GM12878 (cell line): ENCODE measurements around the gene ARPC1A. TPM values are rescaled to one million over a fixed set of nuclear protein-coding genes. Genes with fewer than 3 reads are reported as not detected.

Experiments used
- ATAC-seq: fragments of 200-7000 bp; cut with Tn5 transposase; 3 replicates; pipeline ENCODE4 v1.9.1; 2020; ENCODE audit warnings: mild to moderate bottlenecking, moderate library complexity
- BruUV-seq: library from RNA; stranded (reverse); fragments of 400-500 nt; replicated peaks from 2 replicates; lab custom pipeline; 2021; lab: Mats Ljungman, UMichigan
- CTCF ChIA-PET: fragments of 300-600 bp; sonication (Branson Sonifier 250); formaldehyde crosslinking; extraction: SDS; loops from one replicate; lab custom pipeline; 2021; ENCODE audit warnings: inconsistent platforms; lab: Yijun Ruan, JAX
- POLR2A ChIA-PET: fragments of 350-600 bp; formaldehyde crosslinking; extraction: SDS; loops from one replicate; lab custom pipeline; 2021; ENCODE audit warnings: inconsistent platforms; lab: Charles Lee
- RAD21 ChIA-PET: fragments of 300-600 bp; sonication (Branson Sonifier 250); formaldehyde crosslinking; loops from one replicate; lab custom pipeline; 2023; ENCODE audit warnings: antibody characterized with exemption; ENCODE audit not compliant: unreplicated experiment; lab: Charles Lee
- SMC1A ChIA-PET: fragments of 300-600 bp; sonication (Branson Sonifier 250); formaldehyde crosslinking; loops from one replicate; lab custom pipeline; 2023; ENCODE audit not compliant: unreplicated experiment, uncharacterized antibody; lab: Charles Lee
- DNase-seq: peaks from one replicate; pipeline ENCODE4 v3.0.0-alpha.2; 2011; ENCODE audit warnings: low read depth, low spot score
- FAIRE-seq: peaks from 3 replicates; lab custom pipeline; 2011; peaks lifted over from hg19 to GRCh38; lab: Jason Lieb, UNC
- H2AFZ ChIP-seq: 2 replicates; pipeline ENCODE4 v1.6.0; 2011; ENCODE audit warnings: low read depth, low read length, control low read depth; ENCODE audit not compliant: control insufficient read depth
- H3K27ac ChIP-seq: 2 replicates; pipeline ENCODE4 v1.5.1; 2011; ENCODE audit warnings: control low read depth; ENCODE audit not compliant: control insufficient read depth, insufficient read depth
- H3K27me3 ChIP-seq, 2 experiments: replicated peaks in 1 of 2; 2 replicates each; pipeline versions ENCODE4 v1.6.0 to v1.6.1; 2011; ENCODE audit warnings: low read length in 1 of 2; ENCODE audit not compliant: control insufficient read depth in 2 of 2, insufficient read depth in 2 of 2
- H3K36me3 ChIP-seq, 2 experiments: 2 replicates each; pipeline ENCODE4 v1.5.1; 2011; ENCODE audit warnings: low read length in 1 of 2; ENCODE audit not compliant: control insufficient read depth in 2 of 2, insufficient read depth in 2 of 2
- H3K4me1 ChIP-seq: 2 replicates; pipeline ENCODE4 v1.6.1; 2011; ENCODE audit warnings: mild to moderate bottlenecking, low read length, moderate library complexity, mixed read lengths; ENCODE audit not compliant: control insufficient read depth, insufficient read depth
- H3K4me2 ChIP-seq: 2 replicates; pipeline ENCODE4 v1.6.0; 2011; ENCODE audit warnings: control low read depth; ENCODE audit not compliant: control insufficient read depth, insufficient read depth
- H3K4me3 ChIP-seq: fragments of 200-600 bp; sonication (generic); 2 replicates; pipeline ENCODE4 v1.5.1; 2016
- H3K79me2 ChIP-seq: 2 replicates; pipeline ENCODE4 v1.6.0; 2011; ENCODE audit warnings: low read length; ENCODE audit not compliant: control insufficient read depth, insufficient read depth
- H3K9ac ChIP-seq: 2 replicates; pipeline ENCODE4 v1.8.0; 2011; ENCODE audit warnings: low read length, control low read depth, mixed read lengths; ENCODE audit not compliant: control insufficient read depth, insufficient read depth
- H3K9me3 ChIP-seq: replicated peaks from 3 replicates; pipeline ENCODE4 v1.5.1; 2011; ENCODE audit warnings: mild to moderate bottlenecking, low read length; ENCODE audit not compliant: control insufficient read depth, insufficient read depth
- H4K20me1 ChIP-seq: 2 replicates; pipeline ENCODE4 v1.6.0; 2011; ENCODE audit not compliant: control insufficient read depth, insufficient read depth
- MXI1 ChIP-seq: fragments of 150-350 bp; IDR thresholded peaks from 2 replicates; pipeline ENCODE4 v1.6.1; 2011; ENCODE audit warnings: low read depth, mild to moderate bottlenecking, inconsistent platforms, low read length, improper control_type of control experiment
- PAX5 ChIP-seq: IDR thresholded peaks from 2 replicates; pipeline ENCODE4 v1.6.1; 2011; ENCODE audit warnings: low read depth, low read length, borderline replicate concordance
- RELA ChIP-seq: fragments of 450-650 bp; IDR thresholded peaks from 2 replicates; pipeline ENCODE4 v1.8.0; 2014; ENCODE audit warnings: borderline replicate concordance; ENCODE audit not compliant: partially characterized antibody
- SMAD1 ChIP-seq: fragments of 450-650 bp; IDR thresholded peaks from 2 replicates; pipeline ENCODE4 v1.6.1; 2018; ENCODE audit warnings: mild to moderate bottlenecking, low read depth; ENCODE audit not compliant: partially characterized antibody
- STAT1 ChIP-seq: fragments of 450-650 bp; conservative IDR thresholded peaks from 2 replicates; pipeline ENCODE4 v1.6.1; 2014; ENCODE audit warnings: antibody characterized with exemption, mild to moderate bottlenecking
- USF2 ChIP-seq: IDR thresholded peaks from 2 replicates; pipeline ENCODE4 v1.6.1; 2011; ENCODE audit warnings: low read depth, low read length, improper control_type of control experiment, borderline replicate concordance
- ZNF622 ChIP-seq: fragments of 450-650 bp; IDR thresholded peaks from 2 replicates; pipeline ENCODE4 v1.6.1; 2017; ENCODE audit warnings: mild to moderate bottlenecking, inconsistent platforms
- ZSCAN29 ChIP-seq: fragments of 450-650 bp; IDR thresholded peaks from 2 replicates; pipeline ENCODE4 v1.6.1; 2017; ENCODE audit warnings: mild to moderate bottlenecking, moderate library complexity
- WGBS: methylation state at CpG from one replicate; pipeline ENCODE4 v1.1.6; 2016; ENCODE audit warnings: low lambda C conversion rate; ENCODE audit not compliant: insufficient replicate concordance, insufficient coverage; ENCODE audit errors: missing lambda C conversion rate; 5-methylcytosine and 5-hydroxymethylcytosine counted together
- in situ Hi-C: fragments of 300-500 bp; cut with MboI; formaldehyde crosslinking; loops from 9 replicates; pipeline ENCODE4 v1.14.3; 2018; ENCODE audit warnings: mixed read lengths
- intact Hi-C: fragments of 100-400 bp; cut with micrococcal nuclease; formaldehyde crosslinking; loops from one replicate; pipeline ENCODE4 v1.14.2; 2022; ENCODE audit not compliant: unreplicated experiment
- polyA plus RNA-seq, 11 experiments: library from polyadenylated mRNA; depleted of rRNA in 4 of 11; unstranded in 6 of 11; stranded (reverse) in 5 of 11; fragments of >200 nt; fragmentation: Nextera tagmentation in 4 of 11; fragmentation: Illumina TruSeq in 1 of 11; extraction: Ambion mirVana in 4 of 11; extraction: Trizol in 1 of 11; gene quantifications; 1 replicate in 1 of 11; 2 replicates in 10 of 11; pipeline versions ENCODE4 v1.2.1 to v1.2.3, GENCODE V29; 2011 to 2016; ENCODE audit warnings: inconsistent platforms in 2 of 11, missing spikeins in 2 of 11, low read depth in 1 of 11
- total RNA-seq, 4 experiments: library from RNA; depleted of rRNA in 3 of 4; stranded (reverse); fragments of >200 nt in 3 of 4; fragmentation: Illumina TruSeq in 1 of 4; extraction: Trizol in 1 of 4; gene quantifications; 2 replicates each; pipeline versions ENCODE4 v1.2.1 to v1.2.3, GENCODE V29; 2013 to 2021

The ARPC1A gene
- total and polyA plus RNA-seq, 10 of the 15 experiments (the other 5 are each of a cell fraction or from before 2014, with no cell fraction given), result 42.3 to 152 (median 72.1) TPM

GRCh38 chr7:99368750-99369389, 43.2 kb downstream of the ARPC1A start:
- Histone ChIP-seq H3K9ac (no peak overlapping the region), H2AFZ (no peak overlapping the region), H3K4me1 (no peaks in the 10 kb centered on the region), H3K79me2 (no peaks in the 10 kb centered on the region), H3K36me3 (peaks cover 12 to 18% of the 10 kb centered on the region in 2 experiments; a peak in 3 of 4 replicates), H3K27me3 (no peaks in the 10 kb centered on the region), H3K27ac (no peak overlapping the region), H3K9me3 (no peaks in the 10 kb centered on the region), H4K20me1 (no peaks in the 10 kb centered on the region), H3K4me3 (no peak overlapping the region), H3K4me2 (no peak overlapping the region)
- in situ Hi-C loops (no loop called here), intact Hi-C loops (no loop called here)
- ATAC-seq (no peak), FAIRE-seq (no peak), DNase-seq (no peak)
- ChIA-PET CTCF (interaction anchor here (1.0 kb wide), 1 partner anchor 18 kb away, joined by 3 read pairs; no protein-coding TSS in a partner anchor), POLR2A (interaction anchor here (1.0 kb wide), 1 partner anchor 26 kb away, joined by 8 read pairs; no protein-coding TSS in a partner anchor), RAD21 (no interaction called here), SMC1A (interaction anchor here (1.5 kb wide), 1 partner anchor 12 kb away, joined by 3 read pairs; no protein-coding TSS in a partner anchor)
- WGBS, result 94% methylated on average over 13 of the region's 13 CpGs
- BruUV-seq, result no TSS peak
- TF ChIP-seq MXI1 (no peak), ZSCAN29 (no peak), STAT1 (no peak), ZNF622 (no peak), RELA (no peak), USF2 (no peak), PAX5 (no peak), SMAD1 (no peak)
